ENCODE data around the gene CCNYL1. TPM values are rescaled to one million over a fixed set of nuclear protein-coding genes. Genes with fewer than 3 reads are reported as not detected.
"Not testable (repeated sequence)": the region's sequence is repeated elsewhere in the genome, so short reads cannot be mapped to it uniquely, and the experiment has no call there.

The CCNYL1 gene
- total RNA-seq, 1 donor from 2014 or later: 19.3 TPM

- no peak for ATAC-seq
These were observed 15.8 kb downstream of the CCNYL1 start for GRCh38 chr2:207727261-207727660.

DNA sequence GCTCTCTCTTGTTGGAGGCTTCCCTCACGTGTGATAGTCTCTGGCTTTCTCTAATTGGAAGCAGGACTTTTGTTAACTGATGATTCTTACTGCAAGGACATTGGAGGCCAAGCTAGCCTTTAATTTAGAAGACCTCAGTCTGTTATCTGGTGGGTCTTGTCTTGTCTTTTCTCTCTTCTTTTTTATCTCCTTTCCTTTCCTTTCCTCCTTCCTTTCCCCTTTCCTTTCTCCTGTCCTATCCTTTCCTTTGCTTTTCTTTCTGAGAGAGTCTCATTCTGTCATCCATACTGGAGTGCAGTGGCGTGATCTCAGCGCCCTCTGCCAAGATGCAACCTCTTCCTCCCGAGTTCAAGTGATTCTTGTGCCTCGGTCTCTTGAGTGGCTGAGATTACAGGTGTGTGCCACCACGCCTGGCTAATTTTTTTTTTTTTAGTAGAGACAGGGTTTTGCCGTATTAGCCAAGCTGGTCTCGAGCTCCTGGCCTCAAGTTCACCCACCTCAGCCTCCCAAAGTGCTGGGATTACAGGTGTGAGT lies 18.1 kb downstream of the CCNYL1 start:
- ATAC-seq (no peak), DNase-seq (ENCODE audit: low spot score) (no peak)
- intact Hi-C loops (cut with DNase I): no loop called here

More at GRCh38 chr2:207727261-207727660, 15.8 kb downstream of the CCNYL1 start:
- DNase-seq (ENCODE audit: low spot score): no peak
- intact Hi-C loops (cut with DNase I): no loop called here

- intact Hi-C loops (cut with DNase I): no loop called here
- DNase-seq (ENCODE audit: low spot score) (no peak), ATAC-seq (no peak)
These were observed 19.7 kb downstream of the CCNYL1 start for GRCh38 chr2:207731138-207731537.

- ATAC-seq (no peak), DNase-seq (ENCODE audit: low spot score) (no peak)
- intact Hi-C loops (cut with DNase I): no loop called here
These were observed 22.3 kb downstream of the CCNYL1 start for GRCh38 chr2:207733597-207734240.

- intact Hi-C loops (cut with DNase I): no loop called here
- DNase-seq (ENCODE audit: low spot score) (no peak), ATAC-seq (no peak)
These were observed 22.8 kb downstream of the CCNYL1 start for GRCh38 chr2:207734264-207734635.

DNA sequence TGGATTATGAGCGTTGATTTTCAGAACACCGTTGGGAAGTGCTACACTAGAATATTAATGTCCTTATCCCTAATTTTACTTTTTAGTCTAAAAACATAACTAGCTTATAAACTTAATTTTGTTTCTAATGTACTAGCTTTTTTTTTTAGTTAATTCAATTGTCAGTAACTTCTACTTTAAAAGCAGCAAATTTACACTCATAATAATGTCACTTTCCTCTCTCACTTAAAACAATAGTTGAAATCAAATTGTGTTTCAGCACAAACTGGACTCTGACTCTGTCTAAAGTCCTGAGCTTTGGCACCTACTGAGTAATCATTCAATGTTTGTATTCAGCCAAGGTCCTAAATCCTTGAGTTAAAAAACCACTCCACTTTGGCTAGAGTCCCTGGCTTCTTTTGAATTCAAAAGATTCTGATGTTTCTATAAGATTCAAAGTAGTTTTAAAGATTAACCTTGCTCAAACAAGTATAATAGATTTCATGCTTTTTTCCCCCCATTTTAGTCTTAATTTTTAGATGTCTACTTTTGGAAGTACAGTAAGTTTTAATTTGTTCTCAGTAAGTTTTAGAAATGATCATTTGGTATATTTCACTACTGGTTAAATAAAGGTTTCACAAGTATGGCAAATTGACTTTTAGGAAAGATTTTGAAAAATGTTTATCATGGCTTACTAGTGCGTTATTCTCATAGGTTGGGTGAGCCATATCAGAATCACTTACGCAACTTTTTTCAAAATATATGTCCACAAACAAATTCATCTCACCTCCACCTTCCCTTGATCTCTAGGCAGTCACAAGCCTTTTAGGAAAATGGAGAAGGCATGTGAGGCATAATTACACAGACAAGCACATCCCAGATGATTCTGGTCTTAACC lies 23.4 kb downstream of the CCNYL1 start:
- intact Hi-C loops (cut with DNase I): no loop called here
- ATAC-seq (no peak), DNase-seq (ENCODE audit: low spot score) (no peak)

DNA sequence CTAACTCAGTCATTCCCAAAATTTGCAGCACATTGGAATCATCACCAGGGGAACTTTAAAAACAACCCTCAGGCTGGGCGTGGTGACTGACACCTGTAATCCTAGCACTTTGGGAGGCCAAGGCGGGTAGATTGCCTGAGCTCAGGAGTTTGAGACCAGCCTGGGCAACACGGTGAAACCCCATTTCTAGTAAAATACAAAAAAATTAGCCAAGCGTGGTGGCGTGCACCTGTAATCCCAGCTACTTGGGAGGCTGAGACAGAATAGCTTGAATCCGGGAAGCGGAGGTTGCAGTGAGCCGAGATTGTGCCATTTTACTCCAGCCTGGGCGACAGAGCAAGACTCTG lies 24.0 kb downstream of the CCNYL1 start:
- intact Hi-C loops (cut with DNase I); DNase-seq (ENCODE audit: low spot score); ATAC-seq: not testable (repeated sequence)

DNA sequence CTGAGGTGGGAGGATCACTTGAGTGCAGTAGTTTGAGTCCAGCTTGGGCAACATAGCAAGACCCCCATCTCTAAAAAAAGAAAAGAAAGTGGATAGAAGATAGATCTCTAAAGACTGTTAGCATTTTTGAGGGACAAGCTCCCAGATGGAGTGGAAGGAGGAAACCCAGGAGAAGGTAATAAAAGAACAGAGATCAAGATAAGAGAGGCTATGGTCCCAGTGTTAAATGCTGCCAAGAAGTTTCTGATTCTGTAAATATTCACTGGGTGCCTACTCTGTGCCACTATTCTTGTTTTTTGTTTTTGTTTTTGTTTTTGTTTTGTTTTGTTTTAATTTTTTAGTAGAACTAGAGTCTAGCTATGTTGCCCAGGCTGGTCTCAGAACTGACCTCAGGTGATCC lies 32.1 kb downstream of the CCNYL1 start:
- DNase-seq (ENCODE audit: low spot score) (no peak), ATAC-seq (no peak)
- intact Hi-C loops (cut with DNase I): loop anchor here (5.0 kb wide), 1 partner anchor 841 kb away; no protein-coding TSS in a partner anchor

- intact Hi-C loops (cut with DNase I): loop anchor here (5.0 kb wide), 1 partner anchor 842 kb away; no protein-coding TSS in a partner anchor
- DNase-seq (ENCODE audit: low spot score) (no peak), ATAC-seq (no peak)
These were observed 32.6 kb downstream of the CCNYL1 start for GRCh38 chr2:207744050-207744449.

DNA sequence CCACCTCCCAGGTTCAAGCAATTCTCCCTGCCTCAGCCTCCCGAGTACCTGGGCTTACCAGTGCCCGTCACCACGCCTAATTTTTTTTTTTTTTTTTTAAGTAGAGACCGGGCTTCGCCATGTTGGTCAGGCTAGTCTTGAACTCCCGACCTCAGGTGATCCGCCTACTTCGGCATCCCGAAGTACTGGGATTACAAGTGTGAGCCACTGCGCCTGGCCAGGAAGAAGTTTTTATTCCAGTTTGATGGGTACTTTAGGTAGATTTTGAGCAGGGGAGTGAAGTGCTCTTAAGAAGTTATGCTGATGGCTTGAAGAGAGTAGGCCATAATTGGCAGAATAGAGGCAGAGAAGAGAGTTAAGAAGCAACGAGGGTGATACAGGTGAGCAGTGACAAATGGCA lies 33.0 kb downstream of the CCNYL1 start:
- intact Hi-C loops (cut with DNase I): loop anchor here (5.0 kb wide), 1 partner anchor 842 kb away; no protein-coding TSS in a partner anchor
- no peak for DNase-seq (ENCODE audit: low spot score)
- ATAC-seq: no peak

- DNase-seq (ENCODE audit: low spot score) (no peak), ATAC-seq (peak; percentile 90)
- intact Hi-C loops (cut with DNase I): no loop called here
These were observed 34.7 kb downstream of the CCNYL1 start for GRCh38 chr2:207746131-207746530.

- no peak for ATAC-seq
- intact Hi-C loops (cut with DNase I): no loop called here
- DNase-seq (ENCODE audit: low spot score): no peak
These were observed 36.5 kb downstream of the CCNYL1 start for GRCh38 chr2:207747653-207748560.

GRCh38 chr2:207748993-207749392 lies 37.6 kb downstream of the CCNYL1 start:
- DNase-seq (ENCODE audit: low spot score) (no peak), ATAC-seq (no peak)
- intact Hi-C loops (cut with DNase I): no loop called here

DNA sequence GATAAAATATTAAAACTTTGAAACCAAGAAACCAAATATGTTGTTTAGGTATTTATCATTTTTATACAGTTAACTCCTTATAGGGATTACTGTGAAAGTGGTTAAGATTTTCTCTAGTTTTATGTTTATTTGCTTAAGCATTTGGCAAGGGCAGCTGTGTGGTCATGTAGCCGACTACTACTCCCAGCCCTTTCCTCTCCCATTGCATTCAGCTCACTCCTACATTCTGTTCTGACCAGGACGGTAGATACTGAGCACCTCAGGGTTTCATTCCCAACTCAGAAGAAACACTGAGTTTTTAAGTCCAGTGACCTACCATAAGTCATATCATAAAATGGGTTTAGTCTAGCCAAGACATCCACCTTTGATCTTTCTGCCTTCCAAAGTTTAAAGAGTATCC lies 38.4 kb downstream of the CCNYL1 start:
- ATAC-seq (no peak), DNase-seq (ENCODE audit: low spot score) (no peak)
- intact Hi-C loops (cut with DNase I): no loop called here

GRCh38 chr2:207750345-207750744 lies 38.9 kb downstream of the CCNYL1 start:
- intact Hi-C loops (cut with DNase I): no loop called here
- no peak for ATAC-seq
- DNase-seq (ENCODE audit: low spot score): no peak

DNA sequence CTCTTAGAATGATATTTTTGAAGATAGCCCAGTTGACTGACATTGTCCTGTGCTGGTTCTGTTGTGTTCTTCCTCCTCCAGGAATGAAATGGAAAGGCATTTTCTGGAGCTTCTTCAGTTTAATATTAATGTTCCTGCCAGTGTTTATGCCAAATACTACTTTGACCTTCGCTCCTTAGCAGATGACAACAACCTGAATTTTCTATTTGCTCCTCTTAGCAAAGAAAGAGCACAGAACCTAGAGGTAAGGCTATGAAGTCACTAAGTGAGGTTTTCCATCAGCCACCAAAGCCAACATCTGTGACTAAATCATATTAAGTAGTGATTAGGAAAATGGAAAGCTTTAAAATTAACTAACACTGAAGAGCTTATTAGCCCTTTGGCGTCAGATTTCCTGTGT lies 39.4 kb downstream of the CCNYL1 start:
- DNase-seq (ENCODE audit: low spot score) (no peak), ATAC-seq (no peak)
- intact Hi-C loops (cut with DNase I): no loop called here

DNA sequence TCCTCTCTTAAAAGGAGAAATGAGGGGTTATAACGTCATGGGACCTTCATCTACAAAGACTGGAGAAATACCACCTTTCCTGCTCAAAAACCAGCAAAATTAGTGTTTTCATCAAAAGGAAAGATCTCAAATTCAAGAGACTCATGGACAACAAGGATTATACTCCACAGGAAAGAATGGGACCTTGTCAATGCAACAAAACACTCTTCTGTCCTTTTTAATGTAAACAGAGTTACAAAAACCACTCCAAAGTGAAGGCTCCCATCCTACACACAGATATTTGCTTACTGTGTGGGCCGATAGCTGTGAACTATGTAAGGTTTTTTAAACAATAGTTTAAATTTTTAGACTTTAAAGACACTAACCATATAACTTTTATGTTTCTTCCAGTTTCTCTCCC lies 42.2 kb downstream of the CCNYL1 start:
- intact Hi-C loops (cut with DNase I); DNase-seq (ENCODE audit: low spot score); ATAC-seq: not testable (repeated sequence)

GRCh38 chr2:207754498-207755383 lies 43.3 kb downstream of the CCNYL1 start:
- intact Hi-C loops (cut with DNase I): no loop called here
- no peak for DNase-seq (ENCODE audit: low spot score)
- no peak for ATAC-seq

All from sciatic nerve (tissue), 2 donors.